ENCODE data around the gene MFSD2A. TPM values are rescaled to one million over a fixed set of nuclear protein-coding genes. Genes with fewer than 3 reads are reported as not detected.

Gene MFSD2A
- total and polyA plus RNA-seq, 9 of the 15 experiments (the other 6 are each of a cell fraction or from before 2014, with no cell fraction given) = 0.06 to 0.40 (median 0.15) TPM; not detected in 4

DNA sequence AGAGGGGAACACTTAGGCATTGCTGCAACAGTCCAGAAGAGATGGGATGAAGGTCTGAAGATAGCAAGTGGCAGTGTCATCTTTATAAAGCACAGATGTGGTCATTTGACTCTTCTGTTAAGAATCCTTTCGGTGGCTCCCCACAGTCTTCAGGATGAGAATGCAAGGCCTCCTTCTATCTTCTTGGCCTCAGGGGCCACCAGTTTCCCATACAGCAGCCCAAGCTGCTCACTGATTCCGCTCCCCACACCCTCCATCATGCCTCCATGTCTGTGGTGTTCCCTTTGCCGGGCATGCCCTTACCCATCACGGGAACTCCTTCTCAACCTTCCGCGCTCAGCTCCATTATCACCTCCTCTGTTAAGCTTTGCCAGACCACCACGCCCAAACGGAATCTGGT is 16.1 kb upstream of the MFSD2A start:
- H4K20me1 ChIP-seq (replicated peaks; ENCODE audit: control insufficient read depth, insufficient read depth, low read length) = no peaks in the 10 kb centered on the region; the same call in 1 of the 2 replicates
- BruUV-seq (replicated peaks) = no TSS peak
- WGBS (ENCODE audit: insufficient coverage, low coverage, missing lambda C conversion rate) = 19% methylated on average over 8 of the region's 8 CpGs
- H3K27ac ChIP-seq (ENCODE audit: extremely low read depth, low read depth, low read length) = no peak overlapping the region
- H3K9me1 ChIP-seq (ENCODE audit: control insufficient read depth, insufficient read depth, low read length) = no peaks in the 10 kb centered on the region
- H3K4me2 ChIP-seq (ENCODE audit: insufficient read depth, low read length) = no peak overlapping the region
- POLR2A ChIA-PET = interaction anchor here (0.6 to 1.0 kb wide), 2 partner anchors 19 to 29 kb away, joined by 4 read pairs; no protein-coding TSS in a partner anchor
- H3K36me3 ChIP-seq (ENCODE audit: control insufficient read depth, insufficient read depth, low read length) = no peaks in the 10 kb centered on the region
- ATAC-seq (no peak), FAIRE-seq (no peak), DNase-seq (ENCODE audit: extremely low read depth in 1 of 4, low spot score in 3 of 4) (no peak)
- peaks cover 20 to 60% of the 10 kb centered on the region in 2 experiments for H3K27me3 ChIP-seq (ENCODE audit: control insufficient read depth in 2 of 2, insufficient read depth in 2 of 2, low read length in 2 of 2)
- H3K4me1 ChIP-seq (replicated peaks in 1 of 2; ENCODE audit: control insufficient read depth in 2 of 2, insufficient read depth in 2 of 2, low read length in 2 of 2) = peaks cover 0 to 2% of the 10 kb centered on the region in 2 experiments; a peak in 1 of 5 replicates
- H2AFZ ChIP-seq (ENCODE audit: low read depth, low read length) = no peak overlapping the region
- TF ChIP-seq ZNF589 (CRISPR knock-in tag; IDR thresholded peaks at IDR 0.05; ENCODE audit: low read depth) (no peak), USF1 (CRISPR knock-in tag; IDR thresholded peaks at IDR 0.05) (0 out of 2 replicates have a peak, but pooled peaks have one; percentile 9)
- no peaks in the 10 kb centered on the region for H3K79me2 ChIP-seq (ENCODE audit: control insufficient read depth, insufficient read depth, low read length)
- no peak overlapping the region for H3K4me3 ChIP-seq
- no peak overlapping the region for H3K9ac ChIP-seq (ENCODE audit: insufficient read depth in 1 of 2, low read depth in 2 of 2, low read length in 2 of 2)
- in situ Hi-C loops (cut with MboI) (no loop called here), intact Hi-C loops (cut with micrococcal nuclease) (no loop called here)
- no peaks in the 10 kb centered on the region for H3K9me3 ChIP-seq (replicated peaks; ENCODE audit: control insufficient read depth, insufficient read depth, low read depth, low read length)
- CTCF ChIA-PET (ENCODE audit: low intra/inter-chr PET ratio) = no interaction called here

GRCh38 chr1:39940253-39940652 is 14.7 kb upstream of the MFSD2A start:
- Histone ChIP-seq H3K9ac (ENCODE audit: insufficient read depth in 1 of 2, low read depth in 2 of 2, low read length in 2 of 2) (0 out of 4 replicates have a peak overlapping the region, but pooled peaks of 1 of the 2 experiments have one; percentile 3), H3K9me1 (ENCODE audit: control insufficient read depth, insufficient read depth, low read length) (no peaks in the 10 kb centered on the region), H3K4me2 (ENCODE audit: insufficient read depth, low read length) (no peak overlapping the region), H3K79me2 (ENCODE audit: control insufficient read depth, insufficient read depth, low read length) (no peaks in the 10 kb centered on the region), H3K4me1 (replicated peaks in 1 of 2; ENCODE audit: control insufficient read depth in 2 of 2, insufficient read depth in 2 of 2, low read length in 2 of 2) (peaks cover 0 to 6% of the 10 kb centered on the region in 2 experiments; a peak in 3 of 5 replicates), H3K36me3 (ENCODE audit: control insufficient read depth, insufficient read depth, low read length) (no peaks in the 10 kb centered on the region), H4K20me1 (replicated peaks; ENCODE audit: control insufficient read depth, insufficient read depth, low read length) (no peaks in the 10 kb centered on the region; the same call in 1 of the 2 replicates), H3K27ac (ENCODE audit: extremely low read depth, low read depth, low read length) (no peak overlapping the region), H3K4me3 (no peak overlapping the region), H3K9me3 (replicated peaks; ENCODE audit: control insufficient read depth, insufficient read depth, low read depth, low read length) (no peaks in the 10 kb centered on the region), H3K27me3 (ENCODE audit: control insufficient read depth in 2 of 2, insufficient read depth in 2 of 2, low read length in 2 of 2) (peaks cover 11 to 53% of the 10 kb centered on the region in 2 experiments), H2AFZ (ENCODE audit: low read depth, low read length) (no peak overlapping the region)
- WGBS (ENCODE audit: insufficient coverage, low coverage, missing lambda C conversion rate) = 3% methylated on average over 5 of the region's 5 CpGs
- ATAC-seq (no peak), FAIRE-seq (no peak), DNase-seq (ENCODE audit: extremely low read depth in 1 of 4, low spot score in 3 of 4) (no peak)
- CTCF ChIA-PET (ENCODE audit: low intra/inter-chr PET ratio) = no interaction called here
- POLR2A ChIA-PET = no interaction called here
- intact Hi-C loops (cut with micrococcal nuclease) = no loop called here
- in situ Hi-C loops (cut with MboI) = no loop called here
- BruUV-seq (replicated peaks) = no TSS peak
- TF ChIP-seq CCNT2 (IDR thresholded peaks at IDR 0.05; ENCODE audit: borderline replicate concordance, extremely low read depth, insufficient read length, low read depth, low read length) (no peak), JUND (IDR thresholded peaks at IDR 0.05; ENCODE audit: borderline replicate concordance, low read depth, low read length) (0 out of 2 replicates have a peak, but pooled peaks have one; percentile 33), JUND (tag; IDR thresholded peaks at IDR 0.05; ENCODE audit: borderline replicate concordance, low read depth, low read length) (peak; percentile 14; the same call in 1 of the 3 replicates), CREB1 (IDR thresholded peaks at IDR 0.05) (no peak), CREB1 (CRISPR knock-in tag; IDR thresholded peaks at IDR 0.05) (no peak), HSF4 (CRISPR knock-in tag; IDR thresholded peaks at IDR 0.05; ENCODE audit: borderline replicate concordance) (no peak), CEBPG (CRISPR knock-in tag; IDR thresholded peaks at IDR 0.05) (no peak), CEBPG (tag; conservative IDR thresholded peaks at IDR 0.05 in 1 of 2, IDR thresholded peaks at IDR 0.05 in 1 of 2) (peak in 1 of 2 experiments; percentile 75; a peak in 2 of 4 replicates)
- TF ChIP-seq, protein P1, sequence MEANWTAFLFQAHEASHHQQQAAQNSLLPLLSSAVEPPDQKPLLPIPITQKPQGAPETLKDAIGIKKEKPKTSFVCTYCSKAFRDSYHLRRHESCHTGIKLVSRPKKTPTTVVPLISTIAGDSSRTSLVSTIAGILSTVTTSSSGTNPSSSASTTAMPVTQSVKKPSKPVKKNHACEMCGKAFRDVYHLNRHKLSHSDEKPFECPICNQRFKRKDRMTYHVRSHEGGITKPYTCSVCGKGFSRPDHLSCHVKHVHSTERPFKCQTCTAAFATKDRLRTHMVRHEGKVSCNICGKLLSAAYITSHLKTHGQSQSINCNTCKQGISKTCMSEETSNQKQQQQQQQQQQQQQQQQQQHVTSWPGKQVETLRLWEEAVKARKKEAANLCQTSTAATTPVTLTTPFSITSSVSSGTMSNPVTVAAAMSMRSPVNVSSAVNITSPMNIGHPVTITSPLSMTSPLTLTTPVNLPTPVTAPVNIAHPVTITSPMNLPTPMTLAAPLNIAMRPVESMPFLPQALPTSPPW (CRISPR knock-in tag; IDR thresholded peaks at IDR 0.05) = peak; percentile 18; the same call in 1 of the 2 replicates
- TF ChIP-seq, protein P2, sequence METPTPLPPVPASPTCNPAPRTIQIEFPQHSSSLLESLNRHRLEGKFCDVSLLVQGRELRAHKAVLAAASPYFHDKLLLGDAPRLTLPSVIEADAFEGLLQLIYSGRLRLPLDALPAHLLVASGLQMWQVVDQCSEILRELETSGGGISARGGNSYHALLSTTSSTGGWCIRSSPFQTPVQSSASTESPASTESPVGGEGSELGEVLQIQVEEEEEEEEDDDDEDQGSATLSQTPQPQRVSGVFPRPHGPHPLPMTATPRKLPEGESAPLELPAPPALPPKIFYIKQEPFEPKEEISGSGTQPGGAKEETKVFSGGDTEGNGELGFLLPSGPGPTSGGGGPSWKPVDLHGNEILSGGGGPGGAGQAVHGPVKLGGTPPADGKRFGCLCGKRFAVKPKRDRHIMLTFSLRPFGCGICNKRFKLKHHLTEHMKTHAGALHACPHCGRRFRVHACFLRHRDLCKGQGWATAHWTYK (CRISPR knock-in tag; IDR thresholded peaks at IDR 0.05) = no peak

All from K562 (cell line).